IMR-90 (cell line): Measurements from ENCODE around the gene UBLCP1. TPM values are rescaled to one million over a fixed set of nuclear protein-coding genes. Genes with fewer than 3 reads are reported as not detected.

Experiments used
- ATAC-seq: fragments of 200-7000 bp; cut with Tn5 transposase; 2 replicates; pipeline ENCODE4 v1.9.1; 2020; ENCODE audit warnings: low read depth, mild to moderate bottlenecking, moderate library complexity
- BruUV-seq: library from RNA; stranded (reverse); fragments of 400-500 nt; replicated peaks from 2 replicates; lab custom pipeline; 2021; lab: Mats Ljungman, UMichigan
- CTCF ChIA-PET: fragments of 300-600 bp; formaldehyde crosslinking; extraction: SDS; loops from one replicate; lab custom pipeline; 2021; ENCODE audit warnings: antibody characterized with exemption; lab: Yijun Ruan, JAX
- POLR2A ChIA-PET: fragments of 300-600 bp; sonication (Branson Sonifier 250); formaldehyde crosslinking; loops from one replicate; lab custom pipeline; 2022; ENCODE audit warnings: antibody characterized with exemption; ENCODE audit not compliant: unreplicated experiment; lab: Charles Lee
- DNase-seq: peaks from one replicate; pipeline ENCODE4 v3.0.0; 2013
- H2AFZ ChIP-seq: replicated peaks from 2 replicates; pipeline ENCODE3; 2013; ENCODE audit warnings: low read length, mild to moderate bottlenecking; ENCODE audit not compliant: poor library complexity
- H2AK5ac ChIP-seq: 2 replicates; pipeline ENCODE4 v1.6.1; 2013; ENCODE audit warnings: low read depth, low read length, inconsistent platforms
- H2AK9ac ChIP-seq: replicated peaks from 2 replicates; pipeline ENCODE3; 2013; ENCODE audit warnings: mild to moderate bottlenecking, low read depth, low read length, moderate library complexity; ENCODE audit not compliant: poor library complexity
- H2BK120ac ChIP-seq: 2 replicates; pipeline ENCODE4 v1.6.1; 2013; ENCODE audit warnings: low read depth, low read length, inconsistent platforms
- H2BK15ac ChIP-seq: 3 replicates; pipeline ENCODE4 v1.6.1; 2013; ENCODE audit warnings: low read depth, low read length, inconsistent platforms
- H2BK20ac ChIP-seq: 2 replicates; pipeline ENCODE4 v1.6.1; 2013; ENCODE audit warnings: low read depth, mild to moderate bottlenecking, inconsistent platforms, low read length, moderate library complexity
- H2BK5ac ChIP-seq: 2 replicates; pipeline ENCODE4 v1.6.1; 2013; ENCODE audit warnings: mild to moderate bottlenecking, low read depth, low read length, inconsistent platforms; ENCODE audit not compliant: poor library complexity, severe bottlenecking
- H3K14ac ChIP-seq: replicated peaks from 2 replicates; pipeline ENCODE4 v1.6.1; 2013; ENCODE audit warnings: low read depth, low read length, inconsistent platforms
- H3K18ac ChIP-seq: 2 replicates; pipeline ENCODE4 v1.6.1; 2013; ENCODE audit warnings: low read depth, low read length, control low read depth
- H3K23ac ChIP-seq: 2 replicates; pipeline ENCODE4 v1.6.1; 2013; ENCODE audit warnings: low read depth, low read length, inconsistent platforms
- H3K27ac ChIP-seq: 2 replicates; pipeline ENCODE4 v1.5.1; 2013; ENCODE audit warnings: mild to moderate bottlenecking, control low read depth, low read length; ENCODE audit not compliant: insufficient read depth
- H3K27me3 ChIP-seq: 2 replicates; pipeline ENCODE4 v1.6.1; 2013; ENCODE audit warnings: low read length; ENCODE audit not compliant: control insufficient read depth, insufficient read depth
- H3K36me3 ChIP-seq: 2 replicates; pipeline ENCODE4 v1.6.1; 2013; ENCODE audit warnings: low read length, mixed read lengths; ENCODE audit not compliant: control insufficient read depth, insufficient read depth
- H3K4ac ChIP-seq: 2 replicates; pipeline ENCODE4 v1.6.1; 2013; ENCODE audit warnings: low read depth, low read length, inconsistent platforms
- H3K4me1 ChIP-seq: 2 replicates; pipeline ENCODE4 v1.6.1; 2013; ENCODE audit warnings: low read length, mixed read lengths; ENCODE audit not compliant: control insufficient read depth, insufficient read depth
- H3K4me2 ChIP-seq: 2 replicates; pipeline ENCODE4 v1.6.1; 2013; ENCODE audit warnings: low read depth, mild to moderate bottlenecking, control low read depth, low read length, moderate library complexity
- H3K4me3 ChIP-seq: 2 replicates; pipeline ENCODE4 v1.5.1; 2013; ENCODE audit warnings: low read depth, mild to moderate bottlenecking, control low read depth, low read length, moderate library complexity; ENCODE audit not compliant: insufficient read depth
- H3K56ac ChIP-seq: 2 replicates; pipeline ENCODE4 v1.6.1; 2013; ENCODE audit warnings: low read length, inconsistent platforms; ENCODE audit not compliant: insufficient read depth; ENCODE audit errors: extremely low read depth
- H3K79me1 ChIP-seq, 2 experiments: 2 replicates each; pipeline ENCODE4 v1.6.1; 2013; ENCODE audit warnings: low read length in 2 of 2, inconsistent platforms in 1 of 2, low read depth in 1 of 2
- H3K9ac ChIP-seq: 2 replicates; pipeline ENCODE4 v1.6.1; 2013; ENCODE audit warnings: low read depth, low read length, control low read depth
- H3K9me1 ChIP-seq: 2 replicates; pipeline ENCODE4 v1.6.1; 2013; ENCODE audit warnings: low read length, inconsistent platforms; ENCODE audit not compliant: insufficient read depth
- H3K9me3 ChIP-seq: 2 replicates; pipeline ENCODE4 v1.6.1; 2013; ENCODE audit warnings: low read length; ENCODE audit not compliant: control insufficient read depth, insufficient read depth
- H4K20me1 ChIP-seq: 2 replicates; pipeline ENCODE4 v1.6.1; 2013; ENCODE audit warnings: low read length, inconsistent platforms; ENCODE audit not compliant: insufficient read depth
- H4K5ac ChIP-seq: 2 replicates; pipeline ENCODE4 v1.6.1; 2013; ENCODE audit warnings: mild to moderate bottlenecking, low read depth, low read length, control low read depth
- H4K8ac ChIP-seq, 2 experiments: 2 replicates each; pipeline ENCODE4 v1.6.1; 2013; ENCODE audit warnings: low read depth in 2 of 2, low read length in 2 of 2, control low read depth in 1 of 2, inconsistent platforms in 1 of 2
- H4K91ac ChIP-seq: 2 replicates; pipeline ENCODE4 v1.6.1; 2013; ENCODE audit warnings: low read depth, low read length, inconsistent platforms; ENCODE audit not compliant: insufficient read depth
- CEBPB ChIP-seq: IDR thresholded peaks from 2 replicates; pipeline ENCODE4 v1.6.1; 2012; ENCODE audit warnings: low read depth, low read length, improper control_type of control experiment
- CHD1 ChIP-seq: IDR thresholded peaks from 2 replicates; pipeline ENCODE4 v1.6.1; 2012; ENCODE audit warnings: low read depth, low read length, improper control_type of control experiment
- CTCF ChIP-seq: conservative IDR thresholded peaks from 2 replicates; pipeline ENCODE4 v1.5.1; 2012; ENCODE audit warnings: mild to moderate bottlenecking, low read depth, low read length, improper control_type of control experiment
- FOS ChIP-seq: fragments of 150-350 bp; IDR thresholded peaks from 2 replicates; pipeline ENCODE4 v1.6.1; 2016; ENCODE audit warnings: low read depth, low read length
- MAFK ChIP-seq: IDR thresholded peaks from 2 replicates; pipeline ENCODE4 v1.6.1; 2012; ENCODE audit warnings: low read depth, low read length, improper control_type of control experiment
- MAZ ChIP-seq: IDR thresholded peaks from 2 replicates; pipeline ENCODE4 v1.6.1; 2012; ENCODE audit warnings: low read depth, mild to moderate bottlenecking, low read length, improper control_type of control experiment, moderate library complexity, borderline replicate concordance
- MXI1 ChIP-seq: IDR thresholded peaks from 2 replicates; pipeline ENCODE4 v1.6.1; 2012; ENCODE audit warnings: low read depth, mild to moderate bottlenecking, low read length, moderate library complexity, borderline replicate concordance
- NFE2L2 ChIP-seq: fragments of 150-350 bp; IDR thresholded peaks from 2 replicates; pipeline ENCODE4 v1.6.1; 2016; ENCODE audit warnings: low read depth, mild to moderate bottlenecking, low read length
- POLR2A ChIP-seq: IDR thresholded peaks from 2 replicates; pipeline ENCODE4 v1.6.1; 2012; ENCODE audit warnings: mild to moderate bottlenecking, low read depth, low read length
- RCOR1 ChIP-seq: IDR thresholded peaks from 2 replicates; pipeline ENCODE4 v1.6.1; 2012; ENCODE audit warnings: mild to moderate bottlenecking, low read length, improper control_type of control experiment; ENCODE audit not compliant: insufficient replicate concordance
- WGBS, 2 experiments: methylation state at CpG; one replicate each; pipeline versions ENCODE4 v1.1.5 to v1.1.7; 2013; ENCODE audit warnings: missing lambda C conversion rate in 2 of 2; ENCODE audit not compliant: insufficient read length in 1 of 2; ENCODE audit errors: extremely low coverage in 2 of 2; 5-methylcytosine and 5-hydroxymethylcytosine counted together
- dilution Hi-C: fragments of 300-500 bp; cut with HindIII; formaldehyde crosslinking; loops from one replicate; pipeline ENCODE4 v1.14.3; 2018; ENCODE audit warnings: low sequenced_read_pairs; ENCODE audit not compliant: unreplicated experiment
- in situ Hi-C: fragments of 300-500 bp; cut with MboI; formaldehyde crosslinking; loops from 3 replicates; pipeline ENCODE4 v1.14.3; 2019; ENCODE audit warnings: low sequenced_read_pairs, inconsistent platforms, mixed read lengths
- intact Hi-C: fragments of 100-400 bp; cut with micrococcal nuclease; formaldehyde crosslinking; loops from 2 replicates; pipeline ENCODE4 v1.10.0; 2022
- polyA plus RNA-seq, 3 experiments: library from polyadenylated mRNA; depleted of rRNA; stranded (reverse); fragments of >200 nt; gene quantifications; 2 replicates each; pipeline ENCODE4 v1.2.3, GENCODE V29; 2012; ENCODE audit warnings: low replicate concordance in 1 of 3
- total RNA-seq: library from RNA; depleted of rRNA; stranded (reverse); fragments of >200 nt; gene quantifications from 2 replicates; pipeline ENCODE4 v1.2.3, GENCODE V29; 2012

The UBLCP1 gene
- total and polyA plus RNA-seq, 2 of the 4 experiments (the other 2 are of a cell fraction), result 11.7 to 17.5 TPM

GRCh38 chr5:159309689-159310433 is 46.8 kb downstream of the UBLCP1 start:
- H3K9me3 ChIP-seq, result no peaks in the 10 kb centered on the region
- H2AFZ ChIP-seq, result peak overlapping the region; percentile 84
- H3K79me1 ChIP-seq, result no peaks in the 10 kb centered on the region
- ChIA-PET CTCF (interaction anchor here (1.6 kb wide), 1 partner anchor 22 kb away, joined by 3 read pairs; no protein-coding TSS in a partner anchor), POLR2A (no interaction called here)
- no peak overlapping the region for H2AK9ac ChIP-seq
- peaks cover 2% of the 10 kb centered on the region; the same call in 1 of the 2 replicates for H3K4me1 ChIP-seq
- no peak overlapping the region for H3K4me2 ChIP-seq
- no peak overlapping the region for H4K5ac ChIP-seq
- H2BK120ac ChIP-seq, result no peak overlapping the region
- in situ Hi-C loops, result no loop called here
- H3K23ac ChIP-seq, result no peak overlapping the region; the same call in 1 of the 2 replicates
- H3K18ac ChIP-seq, result no peak overlapping the region
- H3K56ac ChIP-seq, result no peak overlapping the region
- DNase-seq (no peak), ATAC-seq (no peak)
- BruUV-seq, result no TSS peak
- no peak overlapping the region for H3K4me3 ChIP-seq
- no peak for TF ChIP-seq MAZ
- no peak for TF ChIP-seq FOS
- no peak for TF ChIP-seq MXI1
- no peak for TF ChIP-seq RCOR1
- no peak for TF ChIP-seq POLR2A
- TF ChIP-seq MAFK, result no peak
- no peak for TF ChIP-seq CTCF
- no peak for TF ChIP-seq NFE2L2
- TF ChIP-seq CHD1, result no peak
- TF ChIP-seq CEBPB, result no peak
- H3K4ac ChIP-seq, result no peak overlapping the region
- no peak overlapping the region for H3K9ac ChIP-seq
- H3K27me3 ChIP-seq, result peaks cover 32% of the 10 kb centered on the region
- 70% methylated on average over 2 of the region's 8 CpGs; no CpG with 5 or more reads in 1 of the 2 experiments for WGBS, 2 experiments
- no peak overlapping the region for H2BK15ac ChIP-seq
- dilution Hi-C loops, result no loop called here
- H4K91ac ChIP-seq, result no peak overlapping the region
- no peak overlapping the region for H3K27ac ChIP-seq
- H3K14ac ChIP-seq, result no peak overlapping the region
- no peak overlapping the region for H2BK20ac ChIP-seq
- H4K8ac ChIP-seq, result no peak overlapping the region
- H4K20me1 ChIP-seq, result no peaks in the 10 kb centered on the region
- H2BK5ac ChIP-seq, result no peak overlapping the region
- intact Hi-C loops, result no loop called here
- no peaks in the 10 kb centered on the region for H3K9me1 ChIP-seq
- no peaks in the 10 kb centered on the region for H3K36me3 ChIP-seq
- no peak overlapping the region for H2AK5ac ChIP-seq
